ENCODE measurements around the gene ASF1B.

ASF1B gene

GRCh38 chr19:14111486-14111885, 24.9 kb downstream of the ASF1B start:
- DNase-seq (ENCODE audit: low read depth in 2 of 2, low spot score in 1 of 2) = no peak

GRCh38 chr19:14110650-14111049, 25.7 kb downstream of the ASF1B start:
- DNase-seq (ENCODE audit: low read depth in 2 of 2, low spot score in 1 of 2) = no peak

GRCh38 chr19:14107581-14108461, 28.6 kb downstream of the ASF1B start:
- DNase-seq (ENCODE audit: low read depth in 2 of 2, low spot score in 1 of 2) = no peak

GRCh38 chr19:14106840-14107239, 29.5 kb downstream of the ASF1B start:
- DNase-seq (ENCODE audit: low read depth in 2 of 2, low spot score in 1 of 2) = no peak

- no peak for DNase-seq (ENCODE audit: low read depth in 2 of 2, low spot score in 1 of 2)
These were observed 30.7 kb downstream of the ASF1B start for GRCh38 chr19:14105680-14106079.

GRCh38 chr19:14103310-14103709, 33.1 kb downstream of the ASF1B start:
- DNase-seq (ENCODE audit: low read depth in 2 of 2, low spot score in 1 of 2) = no peak

- DNase-seq (ENCODE audit: low read depth in 2 of 2, low spot score in 1 of 2) = no peak
These were observed 33.6 kb downstream of the ASF1B start for GRCh38 chr19:14102756-14103155.

- DNase-seq (ENCODE audit: low read depth in 2 of 2, low spot score in 1 of 2) = no peak
These were observed 34.2 kb downstream of the ASF1B start for GRCh38 chr19:14102102-14102696.

- no peak for DNase-seq (ENCODE audit: low read depth in 2 of 2, low spot score in 1 of 2)
These were observed 35.3 kb downstream of the ASF1B start for GRCh38 chr19:14101003-14101545.

GRCh38 chr19:14097532-14098151, 38.7 kb downstream of the ASF1B start:
- no peak for DNase-seq (ENCODE audit: low read depth in 2 of 2, low spot score in 1 of 2)

- DNase-seq (ENCODE audit: low read depth in 2 of 2, low spot score in 1 of 2) = no peak
These were observed 40.0 kb downstream of the ASF1B start for GRCh38 chr19:14096272-14096992.

GRCh38 chr19:14094854-14095253, 41.5 kb downstream of the ASF1B start:
- no peak for DNase-seq (ENCODE audit: low read depth in 2 of 2, low spot score in 1 of 2)

GRCh38 chr19:14093117-14093823, 43.1 kb downstream of the ASF1B start:
- no peak for DNase-seq (ENCODE audit: low read depth in 2 of 2, low spot score in 1 of 2)

- no peak for DNase-seq (ENCODE audit: low read depth in 2 of 2, low spot score in 1 of 2)
These were observed 44.5 kb downstream of the ASF1B start for GRCh38 chr19:14091813-14092462.

- DNase-seq (ENCODE audit: low read depth in 2 of 2, low spot score in 1 of 2) = no peak
These were observed 45.1 kb downstream of the ASF1B start for GRCh38 chr19:14091081-14091812.

- peak; percentile 69 to 85 for DNase-seq (ENCODE audit: low read depth in 2 of 2, low spot score in 1 of 2)
These were observed 45.8 kb downstream of the ASF1B start, which contains the start of gene SAMD1 for GRCh38 chr19:14090509-14091080. SAMD1 (minus strand) TSS chr19:14090751.

GRCh38 chr19:14089662-14090508, 46.5 kb downstream of the ASF1B start:
- DNase-seq (ENCODE audit: low read depth in 2 of 2, low spot score in 1 of 2) = no peak

GRCh38 chr19:14089412-14089661, 47.1 kb downstream of the ASF1B start:
- DNase-seq (ENCODE audit: low read depth in 2 of 2, low spot score in 1 of 2) = no peak

Data from stimulated activated CD8-positive, alpha-beta memory T cell treated with anti-CD3 and anti-CD28 coated beads, Interleukin-4, amount 100 ng/mL, for 4 hours (primary cell).